Measurements from ENCODE around the gene NMNAT1. TPM values are rescaled to one million over a fixed set of nuclear protein-coding genes. Genes with fewer than 3 reads are reported as not detected.
"Not testable (repeated sequence)": the region's sequence is repeated elsewhere in the genome, so short reads cannot be mapped to it uniquely, and the experiment has no call there.

NMNAT1 gene
- total RNA-seq, 4 donors from 2014 or later = 7.1 to 39.8 (median 17.9) TPM

DNA sequence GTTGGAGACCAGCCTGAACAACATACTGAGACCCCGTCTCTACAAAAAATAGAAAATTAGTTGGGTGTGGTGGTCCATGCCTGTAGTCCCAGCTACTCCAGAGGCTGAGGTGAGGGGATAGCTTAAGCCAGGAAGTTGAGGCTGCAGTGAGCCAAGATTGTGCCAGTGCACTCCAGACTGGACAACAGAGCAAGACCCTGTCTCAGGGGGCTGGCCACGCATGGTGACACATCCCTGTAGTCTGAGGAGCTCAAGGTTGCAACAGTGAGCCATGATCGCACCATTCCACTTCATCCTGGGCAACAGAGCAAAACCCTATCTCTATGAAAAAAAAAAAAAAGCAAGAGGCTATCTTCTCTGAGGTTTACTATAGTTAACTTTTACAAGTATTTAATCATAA is 76.8 kb downstream of the NMNAT1 start:
- intact Hi-C loops (cut with DNase I; ENCODE audit: low total_unique reads) (no loop called here), in situ Hi-C loops (cut with MboI; ENCODE audit: low pct_ligation_motif_present in 1 of 4, low pct_unique_long_range_greater_than_20kb in 1 of 4, low sequenced_read_pairs in 3 of 4) (loop anchor here in 2 of 4 donors (10.0 kb wide), 1 partner anchor 145 kb away; no protein-coding TSS in a partner anchor)
- DNase-seq = no peak
- no peaks in the 10 kb centered on the region for H3K36me3 ChIP-seq
- no peak overlapping the region for H3K4me3 ChIP-seq
- H3K9me3 ChIP-seq = no peaks in the 10 kb centered on the region
- TF ChIP-seq POLR2A (IDR thresholded peaks at IDR 0.05) = no peak
- TF ChIP-seq, protein P1, sequence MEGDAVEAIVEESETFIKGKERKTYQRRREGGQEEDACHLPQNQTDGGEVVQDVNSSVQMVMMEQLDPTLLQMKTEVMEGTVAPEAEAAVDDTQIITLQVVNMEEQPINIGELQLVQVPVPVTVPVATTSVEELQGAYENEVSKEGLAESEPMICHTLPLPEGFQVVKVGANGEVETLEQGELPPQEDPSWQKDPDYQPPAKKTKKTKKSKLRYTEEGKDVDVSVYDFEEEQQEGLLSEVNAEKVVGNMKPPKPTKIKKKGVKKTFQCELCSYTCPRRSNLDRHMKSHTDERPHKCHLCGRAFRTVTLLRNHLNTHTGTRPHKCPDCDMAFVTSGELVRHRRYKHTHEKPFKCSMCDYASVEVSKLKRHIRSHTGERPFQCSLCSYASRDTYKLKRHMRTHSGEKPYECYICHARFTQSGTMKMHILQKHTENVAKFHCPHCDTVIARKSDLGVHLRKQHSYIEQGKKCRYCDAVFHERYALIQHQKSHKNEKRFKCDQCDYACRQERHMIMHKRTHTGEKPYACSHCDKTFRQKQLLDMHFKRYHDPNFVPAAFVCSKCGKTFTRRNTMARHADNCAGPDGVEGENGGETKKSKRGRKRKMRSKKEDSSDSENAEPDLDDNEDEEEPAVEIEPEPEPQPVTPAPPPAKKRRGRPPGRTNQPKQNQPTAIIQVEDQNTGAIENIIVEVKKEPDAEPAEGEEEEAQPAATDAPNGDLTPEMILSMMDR (IDR thresholded peaks at IDR 0.05) = no peak
- TF ChIP-seq POLR2AphosphoS5 (IDR thresholded peaks at IDR 0.05) = no peak
- H3K4me1 ChIP-seq = peaks cover 0 to 4% (median 0%) of the 10 kb centered on the region in 4 donors
- no peaks in the 10 kb centered on the region for H3K27me3 ChIP-seq
- no peak overlapping the region for H3K27ac ChIP-seq
- 80 to 85% methylated on average over 2 to 3 of the region's 3 CpGs for WGBS, 2 donors (ENCODE audit: low coverage in 1 of 2)

DNA sequence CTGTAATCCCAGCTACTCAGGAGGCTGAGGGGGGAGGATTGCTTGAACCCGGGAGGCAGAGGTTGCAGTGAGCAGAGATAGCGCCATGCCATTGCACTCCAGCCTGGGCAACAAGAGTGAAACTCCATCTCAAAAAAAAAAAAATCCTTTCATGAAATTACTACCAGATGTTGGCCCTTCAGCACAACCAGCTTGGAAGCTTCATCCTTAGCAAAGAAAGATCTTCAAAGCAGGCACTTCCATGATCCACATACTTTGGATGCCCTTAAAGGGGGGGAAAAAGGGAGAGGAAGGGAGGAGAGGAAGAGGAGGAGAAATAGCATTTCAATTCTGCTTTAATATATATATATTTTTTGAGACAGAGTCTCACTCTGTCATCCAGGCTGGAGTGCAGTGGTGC is 77.4 kb downstream of the NMNAT1 start:
- H3K4me3 ChIP-seq; H3K36me3 ChIP-seq; H3K27me3 ChIP-seq; DNase-seq; H3K9me3 ChIP-seq; intact Hi-C loops (cut with DNase I; ENCODE audit: low total_unique reads); H3K4me1 ChIP-seq; H3K27ac ChIP-seq: not testable (repeated sequence)
- in situ Hi-C loops (cut with MboI; ENCODE audit: low pct_ligation_motif_present in 1 of 4, low pct_unique_long_range_greater_than_20kb in 1 of 4, low sequenced_read_pairs in 3 of 4) = loop anchor here in 2 of 4 donors (10.0 kb wide), 1 partner anchor 146 kb away; no protein-coding TSS in a partner anchor
- WGBS, 2 donors (ENCODE audit: low coverage in 1 of 2) = 79 to 80% methylated on average over 2 of the region's 2 CpGs

DNA sequence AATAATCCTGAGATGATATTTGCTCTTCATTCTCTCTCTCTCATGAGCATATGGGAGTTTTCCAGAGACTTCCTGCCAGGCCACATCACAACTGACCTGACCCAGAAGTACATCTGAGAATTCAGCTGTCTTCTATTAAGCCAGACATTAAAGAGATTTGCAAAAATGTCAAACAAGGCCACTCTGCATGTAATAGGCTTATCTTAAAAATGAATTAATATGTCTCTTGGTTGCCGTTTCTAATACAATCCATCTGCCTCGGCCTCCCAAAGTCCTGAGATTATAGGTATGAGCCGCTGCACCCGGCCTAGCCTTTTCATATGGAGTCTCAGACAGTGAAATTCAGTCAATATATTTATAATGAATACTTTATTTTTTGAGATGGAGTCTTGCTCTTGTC is 78.7 kb downstream of the NMNAT1 start:
- in situ Hi-C loops (cut with MboI; ENCODE audit: low pct_ligation_motif_present in 1 of 4, low pct_unique_long_range_greater_than_20kb in 1 of 4, low sequenced_read_pairs in 3 of 4) = loop anchor here in 2 of 4 donors (10.0 kb wide), 1 partner anchor 147 kb away; no protein-coding TSS in a partner anchor
- H3K4me1 ChIP-seq; intact Hi-C loops (cut with DNase I; ENCODE audit: low total_unique reads); H3K27ac ChIP-seq; H3K36me3 ChIP-seq; H3K27me3 ChIP-seq; H3K9me3 ChIP-seq; DNase-seq; H3K4me3 ChIP-seq: not testable (repeated sequence)
- 85 to 94% methylated on average over 4 of the region's 4 CpGs for WGBS, 2 donors (ENCODE audit: low coverage in 1 of 2)

DNA sequence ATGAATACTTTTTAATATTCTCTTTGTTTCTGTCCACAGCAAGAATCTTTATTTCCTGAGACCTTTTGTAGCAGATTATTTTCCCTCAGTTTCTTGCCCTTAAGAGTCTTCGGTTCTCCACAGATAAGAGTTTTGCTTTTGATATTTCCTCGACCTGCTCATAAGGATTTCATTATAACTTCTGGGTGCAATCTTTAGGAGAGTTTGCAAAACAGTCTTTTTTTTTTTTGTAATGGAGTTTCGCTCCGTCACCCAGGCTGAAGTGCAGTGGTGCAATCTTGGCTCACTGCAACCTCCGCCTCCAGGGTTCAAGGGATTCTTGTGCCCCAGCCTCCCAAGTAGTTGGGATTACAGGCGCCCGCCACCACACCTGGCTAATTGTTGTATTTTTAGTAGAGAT is 79.4 kb downstream of the NMNAT1 start:
- intact Hi-C loops (cut with DNase I; ENCODE audit: low total_unique reads) (no loop called here), in situ Hi-C loops (cut with MboI; ENCODE audit: low pct_ligation_motif_present in 1 of 4, low pct_unique_long_range_greater_than_20kb in 1 of 4, low sequenced_read_pairs in 3 of 4) (loop anchor here in 2 of 4 donors (10.0 kb wide), 1 partner anchor 148 kb away; no protein-coding TSS in a partner anchor)
- TF ChIP-seq EP300 (IDR thresholded peaks at IDR 0.05; ENCODE audit: low read depth) (no peak), POLR2AphosphoS5 (IDR thresholded peaks at IDR 0.05) (no peak), POLR2A (IDR thresholded peaks at IDR 0.05) (no peak)
- TF ChIP-seq, protein P1 (IDR thresholded peaks at IDR 0.05) = no peak
- no peaks in the 10 kb centered on the region for H3K36me3 ChIP-seq
- no peak overlapping the region for H3K4me3 ChIP-seq
- DNase-seq = no peak
- H3K4me1 ChIP-seq = no peaks in the 10 kb centered on the region
- no peaks in the 10 kb centered on the region for H3K27me3 ChIP-seq
- no peak overlapping the region for H3K27ac ChIP-seq
- H3K9me3 ChIP-seq = no peaks in the 10 kb centered on the region
- WGBS, 2 donors (ENCODE audit: low coverage in 1 of 2) = 89 to 94% methylated on average over 2 to 7 of the region's 7 CpGs

DNA sequence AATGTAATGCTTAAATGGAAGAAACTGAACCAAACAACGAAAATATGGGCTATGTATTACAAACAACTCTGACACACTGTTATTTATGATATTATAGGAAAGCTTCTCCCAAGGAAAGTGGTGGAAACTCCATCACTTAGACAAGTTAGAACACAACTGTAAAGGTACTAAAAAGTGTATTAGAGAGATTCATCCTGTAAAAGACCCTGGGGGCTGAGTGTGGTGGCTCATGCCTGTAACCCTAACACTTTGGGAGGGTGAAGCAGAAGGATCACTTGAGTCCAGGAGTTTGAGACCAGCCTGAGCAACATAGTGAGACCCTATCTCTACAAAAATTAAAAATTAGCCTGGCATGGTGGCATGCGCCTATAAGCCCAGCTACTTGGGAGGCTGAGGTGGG is 82.1 kb downstream of the NMNAT1 start:
- intact Hi-C loops (cut with DNase I; ENCODE audit: low total_unique reads) (no loop called here), in situ Hi-C loops (cut with MboI; ENCODE audit: low pct_ligation_motif_present in 1 of 4, low pct_unique_long_range_greater_than_20kb in 1 of 4, low sequenced_read_pairs in 3 of 4) (loop anchor here in 2 of 4 donors (10.0 kb wide), 1 partner anchor 151 kb away; no protein-coding TSS in a partner anchor)
- H3K4me1 ChIP-seq = no peaks in the 10 kb centered on the region
- 76 to 83% methylated on average over 2 of the region's 2 CpGs for whole genome bisulfite sequencing, 2 donors (ENCODE audit: low coverage in 1 of 2)
- H3K36me3 ChIP-seq = no peaks in the 10 kb centered on the region
- no peaks in the 10 kb centered on the region for H3K9me3 ChIP-seq
- no peak overlapping the region for H3K27ac ChIP-seq
- no peak overlapping the region for H3K4me3 ChIP-seq
- no peak for TF ChIP-seq POLR2A (IDR thresholded peaks at IDR 0.05)
- no peak for TF ChIP-seq POLR2AphosphoS5 (IDR thresholded peaks at IDR 0.05)
- TF ChIP-seq EP300 (IDR thresholded peaks at IDR 0.05; ENCODE audit: low read depth) = no peak
- DNase-seq = no peak
- no peaks in the 10 kb centered on the region for H3K27me3 ChIP-seq

DNA sequence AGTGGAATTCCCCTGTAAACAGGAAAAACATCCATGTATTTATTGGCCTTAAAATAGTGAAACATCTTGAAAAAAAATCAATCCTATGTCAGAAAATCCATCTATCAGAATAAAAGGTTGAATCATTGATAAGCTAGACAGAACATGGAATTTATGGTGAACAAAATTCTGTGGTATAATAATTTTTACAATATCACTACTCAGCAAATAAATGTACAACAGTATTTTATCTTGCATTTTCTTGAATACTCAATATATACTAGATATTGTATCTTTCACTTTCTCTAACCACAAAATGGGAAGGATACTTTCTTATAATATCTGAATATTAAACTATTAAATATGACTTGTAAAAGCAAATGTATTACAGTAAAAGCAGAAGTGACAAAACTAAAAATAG is 83.8 kb downstream of the NMNAT1 start:
- no peaks in the 10 kb centered on the region for H3K27me3 ChIP-seq
- H3K9me3 ChIP-seq = no peaks in the 10 kb centered on the region
- in situ Hi-C loops (cut with MboI; ENCODE audit: low pct_ligation_motif_present in 1 of 4, low pct_unique_long_range_greater_than_20kb in 1 of 4, low sequenced_read_pairs in 3 of 4) (loop anchor here in 2 of 4 donors (10.0 kb wide), 1 partner anchor 152 kb away; no protein-coding TSS in a partner anchor), intact Hi-C loops (cut with DNase I; ENCODE audit: low total_unique reads) (no loop called here)
- H3K36me3 ChIP-seq = no peaks in the 10 kb centered on the region
- no peak overlapping the region for H3K27ac ChIP-seq
- no peak overlapping the region for H3K4me3 ChIP-seq
- peaks cover 0 to 2% (median under 1%) of the 10 kb centered on the region in 4 donors for H3K4me1 ChIP-seq
- no peak for DNase-seq
- no peak for TF ChIP-seq POLR2AphosphoS5 (IDR thresholded peaks at IDR 0.05)
- TF ChIP-seq, protein P1 (IDR thresholded peaks at IDR 0.05) = no peak
- TF ChIP-seq EP300 (IDR thresholded peaks at IDR 0.05; ENCODE audit: low read depth) = no peak
- no peak for TF ChIP-seq POLR2A (IDR thresholded peaks at IDR 0.05)

DNA sequence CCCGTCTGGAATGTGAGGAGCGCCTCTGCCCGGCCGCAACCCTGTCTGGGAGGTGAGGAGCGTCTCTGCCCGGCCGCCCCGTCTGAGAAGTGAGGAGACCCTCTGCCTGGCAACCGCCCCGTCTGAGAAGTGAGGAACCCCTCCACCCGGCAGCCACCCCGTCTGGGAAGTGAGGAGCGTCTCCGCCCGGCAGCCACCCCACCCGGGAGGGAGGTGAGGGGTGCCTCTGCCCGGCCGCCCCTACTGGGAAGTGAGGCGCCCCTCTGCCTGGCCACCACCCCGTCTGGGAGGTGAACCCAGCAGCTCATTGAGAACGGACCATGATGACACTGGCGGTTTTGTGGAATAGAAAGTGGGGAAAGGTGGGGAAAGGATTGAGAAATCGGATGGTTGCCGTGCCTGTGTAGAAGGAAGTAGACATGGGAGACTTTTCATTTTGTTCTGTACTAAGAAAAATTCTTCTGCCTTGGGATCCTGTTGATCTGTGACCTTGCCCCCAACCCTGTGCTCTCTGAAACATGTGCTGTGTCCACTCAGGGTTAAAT is 85.8 kb downstream of the NMNAT1 start:
- in situ Hi-C loops (cut with MboI; ENCODE audit: low pct_ligation_motif_present in 1 of 4, low pct_unique_long_range_greater_than_20kb in 1 of 4, low sequenced_read_pairs in 3 of 4) = loop anchor here in 2 of 4 donors (10.0 kb wide), 1 partner anchor 154 kb away; no protein-coding TSS in a partner anchor
- intact Hi-C loops (cut with DNase I; ENCODE audit: low total_unique reads) = not testable (repeated sequence)

More for the DNA sequence above, 85.8 kb downstream of the NMNAT1 start:
- not testable (repeated sequence) for DNase-seq, H3K36me3 ChIP-seq, H3K27ac ChIP-seq, H3K4me3 ChIP-seq, H3K27me3 ChIP-seq, H3K9me3 ChIP-seq
- H3K4me1 ChIP-seq = peaks cover 0 to 11% (median 6%) of the 10 kb centered on the region in 4 donors
- WGBS, 2 donors (ENCODE audit: low coverage in 1 of 2) = 86% methylated on average over 19 of the region's 24 CpGs; no CpG with 5 or more reads in 1 of the 2 donors

Measured in transverse colon (tissue), 4 donors.